GM10266 (cell line): ENCODE data around the gene SESN2.

ENCODE experiments used
- DNase-seq: peaks from one replicate; pipeline ENCODE4 v3.0.0; 2012; ENCODE audit errors: extremely low spot score
- TF ChIP-seq, protein P1 (sequence below): IDR thresholded peaks from 2 replicates; pipeline ENCODE4 v1.5.1; 2012; ENCODE audit warnings: mild to moderate bottlenecking, low read depth; ENCODE audit not compliant: control insufficient read depth, insufficient read depth; ENCODE audit errors: missing control alignments

SESN2 gene

DNA sequence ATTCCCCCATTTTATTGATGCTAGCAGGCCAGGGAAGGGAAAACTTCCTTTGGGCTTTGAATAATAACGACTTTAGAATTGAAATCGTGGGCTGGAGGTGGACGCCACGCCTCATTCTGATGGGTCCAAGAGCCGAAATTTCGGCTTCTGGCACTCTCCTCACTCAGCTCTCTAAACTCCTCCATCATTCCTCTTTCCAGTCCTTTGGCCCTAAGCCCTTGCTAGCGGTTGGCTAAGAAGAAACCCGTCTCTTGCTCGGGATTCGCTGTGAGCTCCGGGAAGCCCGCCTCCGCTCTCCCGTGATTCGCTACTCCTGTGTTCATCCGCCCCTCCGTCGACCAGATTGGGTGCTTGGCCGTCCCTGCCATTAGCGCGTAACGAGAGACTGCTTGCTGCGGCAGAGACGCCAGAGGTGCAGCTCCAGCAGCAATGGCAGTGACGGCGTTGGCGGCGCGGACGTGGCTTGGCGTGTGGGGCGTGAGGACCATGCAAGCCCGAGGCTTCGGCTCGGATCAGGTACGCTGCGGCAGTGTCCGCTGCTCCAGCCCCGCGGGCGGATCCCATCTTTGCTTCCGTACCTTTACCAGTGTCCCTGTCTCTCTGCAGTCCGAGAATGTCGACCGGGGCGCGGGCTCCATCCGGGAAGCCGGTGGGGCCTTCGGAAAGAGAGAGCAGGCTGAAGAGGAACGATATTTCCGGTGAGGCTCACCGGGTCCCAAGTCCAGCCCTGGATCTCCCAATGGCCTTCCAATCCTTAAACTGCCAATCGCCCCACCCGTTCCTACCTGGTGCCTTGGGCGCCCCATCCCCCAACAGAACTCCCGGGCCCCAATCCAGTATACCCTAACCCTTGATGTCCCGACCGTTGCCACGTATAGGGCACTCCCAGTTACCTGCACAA lies 23.3 kb upstream of the SESN2 start, which contains the start of gene ATP5IF1:
Gene ATP5IF1, plus strand, starts transcription at position 370 of the 901 bp plus-strand sequence. Its CDS starts 60 bp downstream, at position 430.
- TF ChIP-seq, protein P1, sequence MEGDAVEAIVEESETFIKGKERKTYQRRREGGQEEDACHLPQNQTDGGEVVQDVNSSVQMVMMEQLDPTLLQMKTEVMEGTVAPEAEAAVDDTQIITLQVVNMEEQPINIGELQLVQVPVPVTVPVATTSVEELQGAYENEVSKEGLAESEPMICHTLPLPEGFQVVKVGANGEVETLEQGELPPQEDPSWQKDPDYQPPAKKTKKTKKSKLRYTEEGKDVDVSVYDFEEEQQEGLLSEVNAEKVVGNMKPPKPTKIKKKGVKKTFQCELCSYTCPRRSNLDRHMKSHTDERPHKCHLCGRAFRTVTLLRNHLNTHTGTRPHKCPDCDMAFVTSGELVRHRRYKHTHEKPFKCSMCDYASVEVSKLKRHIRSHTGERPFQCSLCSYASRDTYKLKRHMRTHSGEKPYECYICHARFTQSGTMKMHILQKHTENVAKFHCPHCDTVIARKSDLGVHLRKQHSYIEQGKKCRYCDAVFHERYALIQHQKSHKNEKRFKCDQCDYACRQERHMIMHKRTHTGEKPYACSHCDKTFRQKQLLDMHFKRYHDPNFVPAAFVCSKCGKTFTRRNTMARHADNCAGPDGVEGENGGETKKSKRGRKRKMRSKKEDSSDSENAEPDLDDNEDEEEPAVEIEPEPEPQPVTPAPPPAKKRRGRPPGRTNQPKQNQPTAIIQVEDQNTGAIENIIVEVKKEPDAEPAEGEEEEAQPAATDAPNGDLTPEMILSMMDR = no peak
- DNase-seq = peak; percentile 94

DNA sequence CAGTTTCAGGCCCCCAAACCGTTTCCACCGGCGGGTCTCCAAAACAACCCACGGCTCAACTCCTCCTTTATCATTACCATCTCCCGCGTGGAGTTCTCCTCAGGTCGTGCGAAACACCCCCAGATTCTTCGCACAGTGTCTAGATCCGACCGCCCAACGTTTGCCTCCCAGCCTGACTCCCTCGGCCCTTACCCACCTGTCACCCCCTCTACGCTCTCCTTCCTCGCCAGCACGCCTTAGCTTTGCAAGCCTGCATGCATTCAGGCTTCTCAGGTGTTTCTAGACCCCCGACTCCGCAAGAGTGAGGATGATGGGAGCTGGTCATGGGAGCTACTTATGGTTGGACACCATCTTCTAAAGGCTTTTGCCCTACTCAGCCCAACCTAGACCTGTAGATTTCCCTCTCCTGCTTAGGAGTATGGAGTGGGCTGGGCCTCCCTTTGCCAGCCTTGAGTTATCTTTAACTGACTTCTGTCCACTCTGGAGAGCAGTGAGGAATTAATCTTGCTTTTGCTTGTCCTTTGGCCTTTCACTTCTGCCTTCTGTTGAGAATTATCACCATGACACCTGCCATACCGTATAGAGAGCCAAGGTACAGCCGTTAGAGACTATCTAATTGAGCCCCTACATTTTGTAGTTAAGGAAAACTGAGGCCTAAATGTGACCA lies 22.5 kb upstream of the SESN2 start:
- TF ChIP-seq, protein P1 = no peak
- no peak for DNase-seq

DNA sequence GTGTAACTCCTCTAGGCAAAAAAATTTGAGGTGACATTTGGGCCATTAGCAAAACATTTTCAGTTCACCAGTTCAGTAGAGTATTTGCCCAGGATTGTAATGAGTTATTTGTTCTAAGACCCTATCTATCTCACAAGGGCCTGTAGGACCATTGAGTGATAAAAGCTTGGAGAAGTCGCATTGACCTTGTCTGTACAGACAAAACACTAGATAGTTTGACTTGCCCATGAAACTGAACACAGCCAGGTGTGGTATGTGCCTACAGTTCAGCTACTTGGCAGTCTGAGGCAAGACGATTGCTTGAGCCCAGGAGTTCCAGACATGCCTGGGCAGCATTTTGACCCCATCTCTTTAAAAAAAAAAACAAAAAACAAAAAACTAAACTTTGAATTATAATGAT lies 20.3 kb upstream of the SESN2 start:
- no peak for DNase-seq
- TF ChIP-seq, protein P1 = no peak

DNA sequence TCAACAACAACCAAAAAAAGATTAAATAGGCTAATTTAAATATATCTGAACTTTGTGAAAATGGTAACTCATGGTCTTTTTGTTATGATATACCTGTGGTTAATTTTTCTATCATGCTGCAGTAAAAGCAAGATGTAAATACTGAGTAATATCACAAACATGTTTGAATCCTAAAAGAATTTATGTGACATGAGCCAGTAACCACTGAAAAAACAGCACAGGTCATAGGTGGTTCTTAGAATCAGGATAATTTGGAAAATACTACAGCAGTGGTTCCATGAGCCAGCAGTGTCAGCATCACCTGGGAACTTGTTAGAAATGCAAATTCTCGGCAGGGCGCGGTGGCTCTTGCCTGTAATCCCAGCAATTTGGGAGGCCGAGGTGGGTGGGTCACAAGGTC lies 19.3 kb upstream of the SESN2 start:
- DNase-seq = no peak
- TF ChIP-seq, protein P1 = no peak

DNA sequence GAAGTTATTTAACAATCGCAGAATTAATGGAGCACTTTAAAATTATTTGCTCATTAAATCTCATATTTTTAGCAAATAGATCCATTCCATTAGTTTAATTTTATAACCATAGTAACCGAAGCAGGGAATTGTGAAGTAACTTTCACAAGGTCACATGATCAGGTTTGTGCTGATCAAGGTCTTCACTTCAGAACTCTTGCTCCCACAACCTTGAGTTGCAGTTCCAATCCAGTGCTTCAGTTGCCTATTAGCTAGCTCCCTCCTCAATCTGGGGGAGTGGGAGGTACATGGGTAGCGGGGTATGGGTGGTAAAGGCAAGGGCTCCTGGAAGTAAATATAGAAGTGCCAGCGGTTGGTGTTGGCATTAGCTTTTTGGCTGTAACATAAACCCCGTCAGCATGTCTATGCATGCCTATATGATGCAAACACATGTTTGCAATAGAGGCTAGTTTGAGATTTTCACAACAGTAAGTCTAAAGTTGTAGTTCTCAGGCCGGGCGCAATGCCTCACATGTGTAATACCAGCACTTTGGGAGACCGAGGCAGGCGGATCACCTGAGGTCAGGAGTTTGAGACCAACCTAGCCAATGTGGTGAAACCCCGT lies 17.6 kb upstream of the SESN2 start:
- TF ChIP-seq, protein P1 = no peak
- no peak for DNase-seq

DNA sequence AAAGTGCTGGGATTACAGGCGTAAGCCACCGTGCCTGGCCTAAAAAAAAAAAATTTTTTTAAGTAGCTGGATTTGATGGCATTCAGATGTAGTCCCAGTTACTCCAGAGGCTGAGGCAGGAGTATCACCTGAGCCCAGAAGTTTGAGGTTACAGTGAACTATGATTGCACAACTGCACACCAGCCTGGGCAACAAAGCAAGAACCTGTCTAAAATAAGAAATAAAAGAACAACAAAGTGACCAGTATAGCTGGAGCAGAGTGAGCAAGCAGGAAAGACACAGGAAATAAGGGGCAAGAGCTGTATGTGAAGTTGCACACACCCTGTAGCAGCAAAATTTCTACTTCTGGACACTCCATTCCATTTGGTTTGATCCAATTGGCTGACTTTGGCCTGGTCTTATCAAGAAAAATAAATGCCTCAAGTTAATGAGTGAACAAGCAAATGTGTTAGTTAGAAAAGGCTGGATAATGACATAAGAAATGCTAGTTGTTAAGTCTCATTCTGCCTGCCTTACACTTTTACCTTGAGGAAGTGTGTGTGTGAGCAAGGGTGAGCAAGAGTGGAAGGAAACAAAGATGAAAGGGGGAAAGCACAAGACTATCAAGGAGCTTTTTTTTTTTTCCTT lies 15.5 kb upstream of the SESN2 start:
- TF ChIP-seq, protein P1 = no peak
- DNase-seq = no peak
